Ovary (tissue), 10 donors: ENCODE results near the gene HOXC9. TPM values are rescaled to one million over a fixed set of nuclear protein-coding genes. Genes with fewer than 3 reads are reported as not detected.

ENCODE experiments used
- DNase-seq, 5 donors: peaks; one replicate each; pipeline ENCODE4 v3.0.0-alpha.2; 2019 to 2020
- H3K27ac ChIP-seq, 2 donors: fragments of 200-600 bp; one replicate each; pipeline versions ENCODE4 v1.5.1 to v1.8.0; 2019 to 2022
- H3K27me3 ChIP-seq: fragments of 200-600 bp; one replicate; pipeline ENCODE4 v1.8.0; 2022
- H3K36me3 ChIP-seq: fragments of 200-600 bp; sonication (generic); one replicate; pipeline ENCODE4 v1.5.1; 2019
- H3K4me1 ChIP-seq: one replicate; pipeline ENCODE4 v1.8.1; 2013; ENCODE audit warnings: mild to moderate bottlenecking, moderate library complexity; ENCODE audit not compliant: insufficient read depth
- H3K4me3 ChIP-seq: fragments of 200-600 bp; sonication (generic); one replicate; pipeline ENCODE4 v1.5.1; 2017
- H3K9me3 ChIP-seq, 2 donors: fragments of 200-600 bp in 1 of 2; sonication (generic) in 1 of 2; one replicate each; pipeline versions ENCODE4 v1.5.1 to v1.8.1; 2013 to 2019; ENCODE audit warnings: mild to moderate bottlenecking in 1 of 2, moderate library complexity in 1 of 2
- EP300 ChIP-seq: sonication (generic); formaldehyde crosslinking; IDR thresholded peaks from one replicate; pipeline ENCODE4 v1.6.1; 2017; ENCODE audit warnings: antibody characterized with exemption
- POLR2A ChIP-seq: fragments of 450-650 bp; IDR thresholded peaks from one replicate; pipeline ENCODE4 v1.6.1; 2017; ENCODE audit warnings: antibody characterized with exemption, mild to moderate bottlenecking, moderate library complexity
- WGBS, 3 donors: extraction: QIAGEN DNeasy Blood & Tissue Kit in 1 of 3; methylation state at CpG; one replicate each; pipeline versions ENCODE4 v1.1.5 to v1.1.7; 2013 to 2017; 5-methylcytosine and 5-hydroxymethylcytosine counted together
- intact Hi-C, 4 donors: fragments of 100-400 bp; cut with DNase I; formaldehyde crosslinking; loops; one replicate each; pipeline versions ENCODE4 v1.11.0 to v1.15.1; 2022 to 2023
- long read RNA-seq, 3 donors: library from polyadenylated mRNA in 2 of 3; unstranded in 2 of 3; transcript quantifications; one replicate each; pipeline ENCODE4 v2.0.0 and lab custom pipeline, GENCODE V29; 2021 to 2026
- polyA plus RNA-seq, 2 donors: library from polyadenylated mRNA; stranded (reverse); fragments of 200-250 nt in 1 of 2; fragments of 350-450 nt in 1 of 2; fragmentation: Illumina TruSeq in 1 of 2; extraction: RNeasy Lipid Tissue Mini Kit (QIAGEN cat#74804) in 1 of 2; gene quantifications; one replicate each; pipeline ENCODE4 v1.2.3, GENCODE V29; 2013 to 2014
- total RNA-seq, 7 donors: library from RNA; depleted of rRNA in 2 of 7; stranded (reverse); fragments of >200 nt in 2 of 7; fragmentation: NEBNext Ultra II Directional in 3 of 7; extraction: Animal tissue kit (Norgen Biotek cat#: 25700) in 3 of 7; gene quantifications; one replicate each; pipeline versions ENCODE4 v1.1.0 to v1.2.4, GENCODE V29; 2016 to 2023
- TF ChIP-seq, protein P1 (sequence below), 3 donors: fragments of 450-650 bp in 2 of 3; fragments of 200-600 bp in 1 of 3; IDR thresholded peaks; one replicate each; pipeline versions ENCODE4 v1.5.1 to v1.8.0; 2016 to 2022; ENCODE audit warnings: antibody characterized with exemption in 3 of 3, mild to moderate bottlenecking in 1 of 3
- donor health status: DM: no; HTN: no; CAD: no; lungs with moderate emphysema.
- donor health status: DM: no; HTN: no; CAD: no.
- donor health status: Bipolar disorder and iron deficiency.
- donor health status: DM: yes; HTN: yes; CAD: no.
- donor health status: DM: no; HTN: no; CAD: no.
- donor health status: DM: yes; HTN: yes; CAD: no.

The HOXC9 gene
- total RNA-seq (1 to 10 TPM in 2 of 7 donors, under 1 TPM in 4, not detected in 1; 0.26 to 3.9 (median 0.51) TPM), polyA plus RNA-seq (10 to 100 TPM in 1 of 2 donors, 1 to 10 TPM in 1; 3.4 to 15.0 TPM)
- long read RNA-seq, donor 1, partial matches to known transcripts: 0 of 1 reads
- long read RNA-seq, donor 1, other reads (novel, unspliced or antisense): 1 of 1 reads
- long read RNA-seq, donor 2, transcript HOXC9-201 (2 exons, 1,516 nt): major isoform, 7 of 7 reads
- long read RNA-seq, donor 2, partial matches to known transcripts: 0 of 7 reads
- long read RNA-seq, donor 2, other reads (novel, unspliced or antisense): 0 of 7 reads
- long read RNA-seq, donor 3, transcript HOXC9-201 (2 exons, 1,516 nt): major isoform, 5 of 7 reads
- long read RNA-seq, donor 3, partial matches to known transcripts: 0 of 7 reads
- long read RNA-seq, donor 3, other reads (novel, unspliced or antisense): 2 of 7 reads

DNA sequence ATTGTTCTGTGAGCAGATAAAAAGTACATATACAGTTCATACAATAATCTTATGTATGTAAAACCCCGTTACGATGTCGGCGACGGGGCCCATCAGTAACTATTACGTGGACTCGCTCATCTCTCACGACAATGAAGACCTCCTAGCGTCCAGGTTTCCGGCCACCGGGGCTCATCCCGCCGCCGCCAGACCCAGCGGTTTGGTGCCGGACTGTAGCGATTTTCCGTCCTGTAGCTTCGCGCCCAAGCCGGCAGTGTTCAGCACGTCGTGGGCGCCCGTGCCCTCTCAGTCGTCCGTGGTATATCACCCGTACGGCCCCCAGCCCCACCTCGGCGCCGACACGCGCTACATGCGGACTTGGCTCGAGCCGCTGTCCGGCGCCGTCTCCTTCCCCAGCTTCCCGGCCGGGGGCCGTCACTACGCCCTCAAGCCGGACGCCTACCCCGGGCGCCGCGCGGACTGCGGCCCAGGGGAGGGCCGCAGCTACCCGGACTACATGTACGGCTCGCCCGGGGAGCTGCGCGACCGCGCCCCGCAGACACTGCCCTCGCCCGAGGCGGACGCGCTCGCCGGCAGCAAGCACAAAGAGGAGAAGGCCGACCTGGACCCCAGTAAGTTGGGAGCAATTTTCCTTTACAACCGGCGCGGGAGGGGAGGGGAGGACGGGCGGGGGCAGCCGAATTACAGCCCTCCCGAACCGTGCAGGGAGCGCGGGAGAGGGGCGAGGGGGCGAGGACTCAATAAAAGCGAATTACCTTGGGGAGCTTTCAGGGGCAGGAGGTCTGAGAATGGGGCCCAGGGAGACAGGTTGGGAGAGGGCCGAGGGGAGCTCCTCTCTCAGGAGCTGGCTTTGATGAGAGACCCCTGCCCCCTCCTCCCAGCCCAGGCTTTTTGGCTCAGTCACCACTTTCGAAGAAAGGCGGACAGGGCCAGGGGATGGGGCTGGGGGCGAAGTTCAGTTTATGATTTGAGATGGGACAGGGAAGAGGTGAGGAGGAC is at the start of gene HOXC9:
Gene HOXC9 (plus strand): TSS at position 46 of the 999 bp plus-strand sequence. CDS start 28 bp downstream, at position 74.
- DNase-seq: peak in 1 of 5 donors; percentile 59
- Histone ChIP-seq H3K27ac (peak within 1 kb of the TSS in 1 of 2 donors; percentile 73), H3K4me1 (peaks cover 1% of the 10 kb centered on the region), H3K4me3 (peak within 1 kb of the TSS; percentile 48), H3K9me3 (no peaks in the 10 kb centered on the region), H3K27me3 (no peaks in the 10 kb centered on the region), H3K36me3 (no peaks in the 10 kb centered on the region)
- 2 to 3% (median 2%) methylated on average over 61 to 87 of the region's 87 CpGs for WGBS, 3 donors
- TF ChIP-seq, protein P1, sequence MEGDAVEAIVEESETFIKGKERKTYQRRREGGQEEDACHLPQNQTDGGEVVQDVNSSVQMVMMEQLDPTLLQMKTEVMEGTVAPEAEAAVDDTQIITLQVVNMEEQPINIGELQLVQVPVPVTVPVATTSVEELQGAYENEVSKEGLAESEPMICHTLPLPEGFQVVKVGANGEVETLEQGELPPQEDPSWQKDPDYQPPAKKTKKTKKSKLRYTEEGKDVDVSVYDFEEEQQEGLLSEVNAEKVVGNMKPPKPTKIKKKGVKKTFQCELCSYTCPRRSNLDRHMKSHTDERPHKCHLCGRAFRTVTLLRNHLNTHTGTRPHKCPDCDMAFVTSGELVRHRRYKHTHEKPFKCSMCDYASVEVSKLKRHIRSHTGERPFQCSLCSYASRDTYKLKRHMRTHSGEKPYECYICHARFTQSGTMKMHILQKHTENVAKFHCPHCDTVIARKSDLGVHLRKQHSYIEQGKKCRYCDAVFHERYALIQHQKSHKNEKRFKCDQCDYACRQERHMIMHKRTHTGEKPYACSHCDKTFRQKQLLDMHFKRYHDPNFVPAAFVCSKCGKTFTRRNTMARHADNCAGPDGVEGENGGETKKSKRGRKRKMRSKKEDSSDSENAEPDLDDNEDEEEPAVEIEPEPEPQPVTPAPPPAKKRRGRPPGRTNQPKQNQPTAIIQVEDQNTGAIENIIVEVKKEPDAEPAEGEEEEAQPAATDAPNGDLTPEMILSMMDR (IDR thresholded peaks at IDR 0.05): no peak
- peak; percentile 4 for TF ChIP-seq POLR2A
- intact Hi-C loops: loop anchor here in 3 of 4 donors (5.0 to 10.0 kb wide), 3 partner anchors 207 to 374 kb away; partner anchors contain the start of gene GPR84 (in 2 of the 3)

GRCh38 chr12:53950437-53950773 is 49.6 kb upstream of the HOXC9 start:
- no peaks in the 10 kb centered on the region for H3K36me3 ChIP-seq
- intact Hi-C loops: no loop called here
- TF ChIP-seq EP300: no peak
- no peak for TF ChIP-seq POLR2A
- TF ChIP-seq, protein P1 (IDR thresholded peaks at IDR 0.05): no peak

GRCh38 chr12:53950789-53951576 is 49.0 kb upstream of the HOXC9 start:
- intact Hi-C loops: no loop called here
- Histone ChIP-seq H3K36me3 (no peaks in the 10 kb centered on the region), H3K27ac (no peak overlapping the region), H3K4me3 (no peak overlapping the region), H3K27me3 (peaks cover 14% of the 10 kb centered on the region), H3K9me3 (no peaks in the 10 kb centered on the region), H3K4me1 (peaks cover 4% of the 10 kb centered on the region)
- peak in 2 of 5 donors; percentile 36 to 65 for DNase-seq
- TF ChIP-seq EP300 (no peak), POLR2A (no peak)
- WGBS, 3 donors: 4 to 10% (median 4%) methylated on average over 28 to 34 of the region's 34 CpGs

More at GRCh38 chr12:53950437-53950773, 49.6 kb upstream of the HOXC9 start:
- no peaks in the 10 kb centered on the region for H3K9me3 ChIP-seq
- DNase-seq: no peak
- H3K4me1 ChIP-seq: peaks cover 4% of the 10 kb centered on the region
- no peak overlapping the region for H3K27ac ChIP-seq
- peaks cover 14% of the 10 kb centered on the region for H3K27me3 ChIP-seq
- 4 to 5% (median 5%) methylated on average over 10 of the region's 10 CpGs for WGBS, 3 donors
- no peak overlapping the region for H3K4me3 ChIP-seq

DNA sequence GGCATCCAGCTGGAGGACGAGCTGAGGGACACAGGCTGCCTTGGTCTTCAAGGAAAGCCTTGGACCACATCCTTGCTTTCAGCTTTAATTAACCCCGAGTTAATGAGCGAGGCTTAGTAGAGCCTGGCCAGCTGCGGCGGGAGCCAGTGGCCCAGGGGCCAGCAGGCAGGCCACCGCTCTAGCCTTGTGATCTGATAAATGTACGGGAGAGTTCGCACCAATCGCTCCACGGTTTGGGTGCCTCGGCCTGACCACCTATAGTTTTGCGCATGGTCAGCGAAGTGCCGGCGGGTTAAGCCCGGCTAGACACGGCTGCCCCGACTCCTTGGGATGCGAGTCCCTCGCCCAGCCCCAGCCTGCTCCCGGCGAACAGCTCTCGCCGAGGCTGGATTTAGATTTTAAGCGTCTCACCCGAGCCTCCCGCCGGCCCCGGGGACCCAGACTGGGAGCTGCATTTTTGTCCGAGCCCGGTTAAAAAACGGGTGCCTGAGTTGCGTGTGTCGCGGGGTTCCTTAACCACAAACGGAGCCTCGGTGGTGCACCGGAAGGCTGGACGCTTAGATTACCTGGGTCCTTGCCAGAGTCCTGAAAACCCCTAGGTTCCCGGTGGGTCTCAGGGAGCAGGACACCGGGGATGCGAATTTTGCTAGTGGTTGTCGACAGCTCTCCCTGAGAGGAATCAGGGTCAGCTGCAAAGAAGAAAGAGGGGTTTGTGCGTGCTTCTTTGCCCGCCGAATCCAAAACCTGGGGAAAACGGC is 48.2 kb upstream of the HOXC9 start:
- Histone ChIP-seq H3K27ac (no peak overlapping the region), H3K4me3 (no peak overlapping the region), H3K36me3 (no peaks in the 10 kb centered on the region), H3K27me3 (peaks cover 14% of the 10 kb centered on the region), H3K4me1 (peaks cover 4% of the 10 kb centered on the region), H3K9me3 (no peaks in the 10 kb centered on the region)
- no peak for TF ChIP-seq EP300
- TF ChIP-seq POLR2A: no peak
- TF ChIP-seq, protein P1 (IDR thresholded peaks at IDR 0.05): no peak
- intact Hi-C loops: no loop called here
- WGBS, 3 donors: 5 to 17% (median 9%) methylated on average over 25 to 47 of the region's 47 CpGs
- DNase-seq: no peak
